ENCODE data around the gene TFRC.
"Not testable (repeated sequence)": the region's sequence is repeated elsewhere in the genome, so short reads cannot be mapped to it uniquely, and the experiment has no call there.

TFRC gene

GRCh38 chr3:196004359-196005052, 77.4 kb downstream of the TFRC start:
- DNase-seq (ENCODE audit: low spot score): not testable (repeated sequence)

GRCh38 chr3:196003611-196004010, 78.3 kb downstream of the TFRC start:
- no peak for DNase-seq (ENCODE audit: low spot score)

GRCh38 chr3:196002721-196003120, 79.2 kb downstream of the TFRC start:
- DNase-seq (ENCODE audit: low spot score): not testable (repeated sequence)

GRCh38 chr3:196001240-196001639, 80.7 kb downstream of the TFRC start:
- DNase-seq (ENCODE audit: low spot score): not testable (repeated sequence)

- DNase-seq (ENCODE audit: low spot score): not testable (repeated sequence)
Observed at GRCh38 chr3:196000360-196000950, 81.4 kb downstream of the TFRC start.

GRCh38 chr3:195999896-196000295, 82.0 kb downstream of the TFRC start:
- DNase-seq (ENCODE audit: low spot score): no peak

All from hematopoietic multipotent progenitor cell treated with erythropoietin and hydrocortisone succinate and interleukin-3 and kit ligand, for 15 days (in vitro differentiated cells).